K562 (cell line): ENCODE data around the gene ZNF575. TPM values are rescaled to one million over a fixed set of nuclear protein-coding genes. Genes with fewer than 3 reads are reported as not detected.

Experiments
- ATAC-seq: fragments of 200-7000 bp; cut with Tn5 transposase; 3 replicates; pipeline ENCODE4 v1.9.1; 2020; ENCODE audit warnings: moderate library complexity
- BruUV-seq: library from RNA; stranded (reverse); fragments of 400-500 nt; replicated peaks from 2 replicates; lab custom pipeline; 2021; lab: Mats Ljungman, UMichigan
- CTCF ChIA-PET: fragments of 300-600 bp; formaldehyde crosslinking; extraction: SDS; loops from one replicate; lab custom pipeline; 2021; ENCODE audit warnings: low intra/inter-chr PET ratio; lab: Yijun Ruan, JAX
- POLR2A ChIA-PET: fragments of 300-600, 350-650 bp; sonication (Branson Sonifier 250); formaldehyde crosslinking; extraction: SDS; loops from one replicate; lab custom pipeline; 2021; ENCODE audit warnings: antibody characterized with exemption, inconsistent platforms; lab: Yijun Ruan, JAX
- DNase-seq, 4 experiments: peaks; one replicate each; pipeline versions ENCODE4 v3.0.0 to v3.0.0-alpha.2; 2011 to 2018; ENCODE audit warnings: low spot score in 3 of 4, mixed read lengths in 3 of 4; ENCODE audit errors: extremely low read depth in 1 of 4
- FAIRE-seq: peaks from 2 replicates; lab custom pipeline; 2011; peaks lifted over from hg19 to GRCh38; lab: Jason Lieb, UNC
- H2AFZ ChIP-seq: 2 replicates; pipeline ENCODE4 v1.6.0; 2011; ENCODE audit warnings: low read depth, low read length, control low read depth, inconsistent platforms
- H3K27ac ChIP-seq: fragments of 200-600 bp; 3 replicates; pipeline ENCODE4 v1.8.0; 2011; ENCODE audit warnings: low read depth, mild to moderate bottlenecking, control low read depth, inconsistent platforms, low read length, moderate library complexity, mixed read lengths; ENCODE audit errors: extremely low read depth
- H3K27me3 ChIP-seq, 2 experiments: fragments of 300-600 bp in 1 of 2; 2 replicates in 1 of 2; 3 replicates in 1 of 2; pipeline versions ENCODE4 v1.6.0 to v1.8.0; 2011; ENCODE audit warnings: inconsistent platforms in 2 of 2, low read length in 2 of 2, mild to moderate bottlenecking in 1 of 2, mixed read lengths in 1 of 2, moderate library complexity in 1 of 2; ENCODE audit not compliant: control insufficient read depth in 2 of 2, insufficient read depth in 2 of 2
- H3K36me3 ChIP-seq: fragments of 300-600 bp; 3 replicates; pipeline ENCODE4 v1.8.0; 2011; ENCODE audit warnings: mild to moderate bottlenecking, low read length, inconsistent platforms; ENCODE audit not compliant: control insufficient read depth, insufficient read depth
- H3K4me1 ChIP-seq, 2 experiments: fragments of 200-600 bp in 1 of 2; replicated peaks in 1 of 2; 2 replicates in 1 of 2; 3 replicates in 1 of 2; pipeline versions ENCODE4 v1.5.1 to v1.8.0; 2011; ENCODE audit warnings: inconsistent platforms in 2 of 2, low read length in 2 of 2, mild to moderate bottlenecking in 1 of 2, mixed read lengths in 1 of 2, moderate library complexity in 1 of 2; ENCODE audit not compliant: control insufficient read depth in 2 of 2, insufficient read depth in 2 of 2
- H3K4me2 ChIP-seq: 2 replicates; pipeline ENCODE4 v1.6.1; 2011; ENCODE audit warnings: low read length, control low read depth, inconsistent platforms, mixed read lengths; ENCODE audit not compliant: insufficient read depth
- H3K4me3 ChIP-seq: fragments of 200-600 bp; sonication (generic), shearing (Covaris generic); 2 replicates; pipeline ENCODE4 v1.5.1; 2016; ENCODE audit warnings: control low read depth, inconsistent platforms
- H3K79me2 ChIP-seq: fragments of 200-600 bp; 3 replicates; pipeline ENCODE4 v1.8.0; 2011; ENCODE audit warnings: low read length, inconsistent platforms; ENCODE audit not compliant: control insufficient read depth, insufficient read depth
- H3K9ac ChIP-seq, 2 experiments: 2 replicates each; pipeline versions ENCODE4 v1.6.0 to v1.6.1; 2011; ENCODE audit warnings: low read depth in 2 of 2, low read length in 2 of 2, control low read depth in 1 of 2, inconsistent platforms in 1 of 2, mild to moderate bottlenecking in 1 of 2, mixed read lengths in 1 of 2; ENCODE audit not compliant: insufficient read depth in 1 of 2
- H3K9me1 ChIP-seq: one replicate; pipeline ENCODE4 v1.6.0; 2011; ENCODE audit warnings: inconsistent platforms, mild to moderate bottlenecking, low read length, moderate library complexity; ENCODE audit not compliant: control insufficient read depth, insufficient read depth
- H3K9me3 ChIP-seq: replicated peaks from 2 replicates; pipeline ENCODE4 v1.5.1; 2011; ENCODE audit warnings: low read depth, low read length, inconsistent platforms; ENCODE audit not compliant: control insufficient read depth, insufficient read depth
- H4K20me1 ChIP-seq: replicated peaks from 2 replicates; pipeline ENCODE4 v1.6.1; 2011; ENCODE audit warnings: low read length, inconsistent platforms, mixed read lengths; ENCODE audit not compliant: control insufficient read depth, insufficient read depth
- BCOR ChIP-seq: fragments of 450-650 bp; IDR thresholded peaks from 2 replicates; pipeline ENCODE4 v1.6.1; 2016
- CBFA2T2 ChIP-seq: fragments of 450-650 bp; conservative IDR thresholded peaks from 2 replicates; pipeline ENCODE4 v1.6.1; 2017; ENCODE audit warnings: mild to moderate bottlenecking
- CBX3 ChIP-seq, 2 experiments: IDR thresholded peaks; 1 replicate in 1 of 2; 2 replicates in 1 of 2; pipeline ENCODE4 v1.6.1; 2012; ENCODE audit warnings: inconsistent platforms in 2 of 2, low read length in 2 of 2, borderline replicate concordance in 1 of 2, control low read depth in 1 of 2
- CHD1 ChIP-seq: fragments of 200-600 bp; sonication (generic); IDR thresholded peaks from one replicate; pipeline ENCODE4 v1.6.1; 2012; ENCODE audit warnings: mild to moderate bottlenecking, moderate library complexity, low read length, inconsistent platforms
- NUFIP1 ChIP-seq: fragments of 450-650 bp; IDR thresholded peaks from 2 replicates; pipeline ENCODE4 v1.6.1; 2018; ENCODE audit not compliant: partially characterized antibody
- PHF21A ChIP-seq: fragments of 450-650 bp; IDR thresholded peaks from 2 replicates; pipeline ENCODE4 v1.6.1; 2017; ENCODE audit warnings: low read depth, borderline replicate concordance
- TARDBP ChIP-seq: fragments of 450-650 bp; IDR thresholded peaks from 2 replicates; pipeline ENCODE4 v1.6.1; 2016
- ZNF263 ChIP-seq: sonication (generic); formaldehyde crosslinking; IDR thresholded peaks from 2 replicates; pipeline ENCODE4 v1.8.0; 2022; ENCODE audit warnings: mild to moderate bottlenecking, missing genetic modification reagents, borderline replicate concordance
- WGBS: fragments of 100-300 bp; shearing (Covaris generic); methylation state at CpG from one replicate; pipeline ENCODE4 v1.1.6; 2016; ENCODE audit warnings: low coverage, mixed read lengths; ENCODE audit not compliant: insufficient coverage; ENCODE audit errors: missing lambda C conversion rate; 5-methylcytosine and 5-hydroxymethylcytosine counted together
- in situ Hi-C: fragments of 300-500 bp; cut with MboI; formaldehyde crosslinking; loops from 4 replicates; pipeline ENCODE4 v1.15.0; 2018; ENCODE audit warnings: inconsistent platforms, mixed read lengths
- intact Hi-C: fragments of 100-400 bp; cut with micrococcal nuclease; formaldehyde crosslinking; loops from 2 replicates; pipeline ENCODE4 v1.14.2; 2022
- polyA plus RNA-seq, 8 experiments: library from polyadenylated mRNA; depleted of rRNA in 4 of 8; stranded (reverse) in 5 of 8; unstranded in 3 of 8; fragments of >200 nt; fragmentation: Nextera tagmentation in 2 of 8; fragmentation: Illumina TruSeq in 1 of 8; extraction: Ambion mirVana in 2 of 8; extraction: Trizol in 1 of 8; gene quantifications; 2 replicates each; pipeline versions ENCODE4 v1.2.1 to v1.2.3, GENCODE V29; 2011 to 2014; ENCODE audit warnings: inconsistent platforms in 1 of 8, missing spikeins in 1 of 8
- total RNA-seq, 7 experiments: library from RNA; depleted of rRNA in 6 of 7; stranded (reverse); fragments of >200 nt in 6 of 7; fragmentation: Illumina TruSeq in 2 of 7; extraction: Trizol in 2 of 7; gene quantifications; 2 replicates each; pipeline versions ENCODE4 v1.2.1 to v1.2.3, GENCODE V29; 2011 to 2021; ENCODE audit warnings: low replicate concordance in 1 of 7
- TF ChIP-seq, protein P1 (sequence below): sonication (generic); formaldehyde crosslinking; IDR thresholded peaks from 2 replicates; pipeline ENCODE4 v1.8.0; 2022; ENCODE audit warnings: missing genetic modification reagents, mild to moderate bottlenecking, borderline replicate concordance
- TF ChIP-seq, protein P2 (sequence below): fragments of 450-650 bp; IDR thresholded peaks from 2 replicates; pipeline ENCODE4 v1.6.1; 2017; ENCODE audit warnings: antibody characterized with exemption, mild to moderate bottlenecking
- TF ChIP-seq, protein P3 (sequence below): fragments of 250-450 bp; sonication (Bioruptor Pico); IDR thresholded peaks from 2 replicates; pipeline ENCODE4 v1.4.0; 2020; ENCODE audit warnings: mild to moderate bottlenecking, moderate library complexity

ZNF575 gene
- total and polyA plus RNA-seq, 9 of the 15 experiments (the other 6 are each of a cell fraction or from before 2014, with no cell fraction given): 0.20 to 0.98 (median 0.32) TPM; not detected in 6

DNA sequence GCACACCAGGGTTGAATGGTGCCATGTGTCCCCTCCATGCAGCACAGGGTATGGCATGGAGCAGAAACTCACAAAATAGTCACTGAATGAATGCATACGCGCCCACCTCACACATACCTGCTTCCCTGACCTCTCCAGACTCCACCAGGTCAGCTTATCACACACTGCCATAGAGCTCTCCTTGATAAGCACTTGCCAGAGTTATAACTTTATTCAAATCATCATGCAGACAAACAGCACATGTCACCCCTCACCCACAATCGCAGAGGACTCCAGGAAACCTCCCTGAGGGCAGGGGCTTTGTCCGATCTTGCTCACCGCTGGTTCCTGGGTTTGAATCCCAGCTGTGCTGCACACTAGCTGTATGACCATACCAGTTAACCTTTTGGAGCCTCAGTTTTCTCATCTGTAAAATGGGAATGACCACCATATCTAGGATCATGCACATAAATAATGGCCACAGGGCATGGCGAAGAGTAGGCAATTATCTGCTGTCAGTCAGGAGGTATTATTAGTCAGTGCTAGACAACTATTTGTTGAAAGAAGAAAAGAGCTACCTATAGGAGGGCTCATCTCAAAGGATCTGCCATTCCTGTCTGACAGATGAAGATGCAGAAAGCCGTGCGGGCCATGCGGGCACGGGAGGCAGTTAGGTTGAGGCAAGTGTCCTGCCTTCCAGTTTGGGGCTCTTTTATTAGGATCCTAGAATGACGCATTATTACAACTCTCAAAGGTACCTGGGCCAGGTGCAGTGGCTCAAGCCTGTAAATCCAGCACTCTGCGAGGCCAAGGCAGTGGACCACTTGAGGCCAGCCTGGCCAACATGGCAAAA, 28.4 kb downstream of the ZNF575 start:
- FAIRE-seq (no peak), DNase-seq (no peak), ATAC-seq (peak; percentile 21; the same call in 1 of the 3 replicates)
- Histone ChIP-seq H3K4me1 (peaks cover 3 to 4% of the 10 kb centered on the region in 2 experiments; a peak in 4 of 5 replicates), H3K4me3 (no peak overlapping the region), H3K9me3 (no peaks in the 10 kb centered on the region), H2AFZ (no peak overlapping the region), H4K20me1 (no peaks in the 10 kb centered on the region; the same call in 1 of the 2 replicates), H3K9ac (no peak overlapping the region), H3K27me3 (no peaks in the 10 kb centered on the region), H3K9me1 (no peaks in the 10 kb centered on the region), H3K36me3 (peaks cover 45% of the 10 kb centered on the region; the same call in 2 of the 3 replicates), H3K27ac (peak overlapping the region; percentile 18; the same call in 1 of the 3 replicates), H3K4me2 (no peak overlapping the region), H3K79me2 (no peaks in the 10 kb centered on the region)
- CTCF ChIA-PET: no interaction called here
- no TSS peak for BruUV-seq
- in situ Hi-C loops (no loop called here), intact Hi-C loops (no loop called here)
- WGBS: 81% methylated on average over 12 of the region's 12 CpGs
- POLR2A ChIA-PET: interaction anchor here (3.6 kb wide), 1 partner anchor 10 kb away, joined by 19 read pairs; no protein-coding TSS in a partner anchor
- TF ChIP-seq ZNF263 (CRISPR knock-in tag): no peak
- TF ChIP-seq CBX3 (IDR thresholded peaks at IDR 0.05; ENCODE audit: borderline replicate concordance in 1 of 2, low read length in 2 of 2): peak in 1 of 2 experiments; percentile 66; a peak in 1 of 3 replicates
- no peak for TF ChIP-seq NUFIP1
- TF ChIP-seq, protein P1, sequence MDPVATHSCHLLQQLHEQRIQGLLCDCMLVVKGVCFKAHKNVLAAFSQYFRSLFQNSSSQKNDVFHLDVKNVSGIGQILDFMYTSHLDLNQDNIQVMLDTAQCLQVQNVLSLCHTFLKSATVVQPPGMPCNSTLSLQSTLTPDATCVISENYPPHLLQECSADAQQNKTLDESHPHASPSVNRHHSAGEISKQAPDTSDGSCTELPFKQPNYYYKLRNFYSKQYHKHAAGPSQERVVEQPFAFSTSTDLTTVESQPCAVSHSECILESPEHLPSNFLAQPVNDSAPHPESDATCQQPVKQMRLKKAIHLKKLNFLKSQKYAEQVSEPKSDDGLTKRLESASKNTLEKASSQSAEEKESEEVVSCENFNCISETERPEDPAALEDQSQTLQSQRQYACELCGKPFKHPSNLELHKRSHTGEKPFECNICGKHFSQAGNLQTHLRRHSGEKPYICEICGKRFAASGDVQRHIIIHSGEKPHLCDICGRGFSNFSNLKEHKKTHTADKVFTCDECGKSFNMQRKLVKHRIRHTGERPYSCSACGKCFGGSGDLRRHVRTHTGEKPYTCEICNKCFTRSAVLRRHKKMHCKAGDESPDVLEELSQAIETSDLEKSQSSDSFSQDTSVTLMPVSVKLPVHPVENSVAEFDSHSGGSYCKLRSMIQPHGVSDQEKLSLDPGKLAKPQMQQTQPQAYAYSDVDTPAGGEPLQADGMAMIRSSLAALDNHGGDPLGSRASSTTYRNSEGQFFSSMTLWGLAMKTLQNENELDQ: no peak
- TF ChIP-seq, protein P2, sequence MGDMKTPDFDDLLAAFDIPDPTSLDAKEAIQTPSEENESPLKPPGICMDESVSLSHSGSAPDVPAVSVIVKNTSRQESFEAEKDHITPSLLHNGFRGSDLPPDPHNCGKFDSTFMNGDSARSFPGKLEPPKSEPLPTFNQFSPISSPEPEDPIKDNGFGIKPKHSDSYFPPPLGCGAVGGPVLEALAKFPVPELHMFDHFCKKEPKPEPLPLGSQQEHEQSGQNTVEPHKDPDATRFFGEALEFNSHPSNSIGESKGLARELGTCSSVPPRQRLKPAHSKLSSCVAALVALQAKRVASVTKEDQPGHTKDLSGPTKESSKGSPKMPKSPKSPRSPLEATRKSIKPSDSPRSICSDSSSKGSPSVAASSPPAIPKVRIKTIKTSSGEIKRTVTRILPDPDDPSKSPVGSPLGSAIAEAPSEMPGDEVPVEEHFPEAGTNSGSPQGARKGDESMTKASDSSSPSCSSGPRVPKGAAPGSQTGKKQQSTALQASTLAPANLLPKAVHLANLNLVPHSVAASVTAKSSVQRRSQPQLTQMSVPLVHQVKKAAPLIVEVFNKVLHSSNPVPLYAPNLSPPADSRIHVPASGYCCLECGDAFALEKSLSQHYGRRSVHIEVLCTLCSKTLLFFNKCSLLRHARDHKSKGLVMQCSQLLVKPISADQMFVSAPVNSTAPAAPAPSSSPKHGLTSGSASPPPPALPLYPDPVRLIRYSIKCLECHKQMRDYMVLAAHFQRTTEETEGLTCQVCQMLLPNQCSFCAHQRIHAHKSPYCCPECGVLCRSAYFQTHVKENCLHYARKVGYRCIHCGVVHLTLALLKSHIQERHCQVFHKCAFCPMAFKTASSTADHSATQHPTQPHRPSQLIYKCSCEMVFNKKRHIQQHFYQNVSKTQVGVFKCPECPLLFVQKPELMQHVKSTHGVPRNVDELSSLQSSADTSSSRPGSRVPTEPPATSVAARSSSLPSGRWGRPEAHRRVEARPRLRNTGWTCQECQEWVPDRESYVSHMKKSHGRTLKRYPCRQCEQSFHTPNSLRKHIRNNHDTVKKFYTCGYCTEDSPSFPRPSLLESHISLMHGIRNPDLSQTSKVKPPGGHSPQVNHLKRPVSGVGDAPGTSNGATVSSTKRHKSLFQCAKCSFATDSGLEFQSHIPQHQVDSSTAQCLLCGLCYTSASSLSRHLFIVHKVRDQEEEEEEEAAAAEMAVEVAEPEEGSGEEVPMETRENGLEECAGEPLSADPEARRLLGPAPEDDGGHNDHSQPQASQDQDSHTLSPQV: no peak
- TF ChIP-seq, protein P3, sequence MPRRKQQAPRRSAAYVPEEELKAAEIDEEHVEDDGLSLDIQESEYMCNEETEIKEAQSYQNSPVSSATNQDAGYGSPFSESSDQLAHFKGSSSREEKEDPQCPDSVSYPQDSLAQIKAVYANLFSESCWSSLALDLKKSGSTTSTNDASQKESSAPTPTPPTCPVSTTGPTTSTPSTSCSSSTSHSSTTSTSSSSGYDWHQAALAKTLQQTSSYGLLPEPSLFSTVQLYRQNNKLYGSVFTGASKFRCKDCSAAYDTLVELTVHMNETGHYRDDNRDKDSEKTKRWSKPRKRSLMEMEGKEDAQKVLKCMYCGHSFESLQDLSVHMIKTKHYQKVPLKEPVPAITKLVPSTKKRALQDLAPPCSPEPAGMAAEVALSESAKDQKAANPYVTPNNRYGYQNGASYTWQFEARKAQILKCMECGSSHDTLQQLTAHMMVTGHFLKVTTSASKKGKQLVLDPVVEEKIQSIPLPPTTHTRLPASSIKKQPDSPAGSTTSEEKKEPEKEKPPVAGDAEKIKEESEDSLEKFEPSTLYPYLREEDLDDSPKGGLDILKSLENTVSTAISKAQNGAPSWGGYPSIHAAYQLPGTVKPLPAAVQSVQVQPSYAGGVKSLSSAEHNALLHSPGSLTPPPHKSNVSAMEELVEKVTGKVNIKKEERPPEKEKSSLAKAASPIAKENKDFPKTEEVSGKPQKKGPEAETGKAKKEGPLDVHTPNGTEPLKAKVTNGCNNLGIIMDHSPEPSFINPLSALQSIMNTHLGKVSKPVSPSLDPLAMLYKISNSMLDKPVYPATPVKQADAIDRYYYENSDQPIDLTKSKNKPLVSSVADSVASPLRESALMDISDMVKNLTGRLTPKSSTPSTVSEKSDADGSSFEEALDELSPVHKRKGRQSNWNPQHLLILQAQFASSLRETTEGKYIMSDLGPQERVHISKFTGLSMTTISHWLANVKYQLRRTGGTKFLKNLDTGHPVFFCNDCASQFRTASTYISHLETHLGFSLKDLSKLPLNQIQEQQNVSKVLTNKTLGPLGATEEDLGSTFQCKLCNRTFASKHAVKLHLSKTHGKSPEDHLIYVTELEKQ (CRISPR knock-in tag): no peak
- TF ChIP-seq CBFA2T2: peak; percentile 13; the same call in 1 of the 2 replicates
- no peak for TF ChIP-seq PHF21A
- TF ChIP-seq TARDBP: no peak
- no peak for TF ChIP-seq CHD1
- TF ChIP-seq BCOR: peak; percentile 94
